ENCODE data around the gene LDLRAD3.

The LDLRAD3 gene

DNA sequence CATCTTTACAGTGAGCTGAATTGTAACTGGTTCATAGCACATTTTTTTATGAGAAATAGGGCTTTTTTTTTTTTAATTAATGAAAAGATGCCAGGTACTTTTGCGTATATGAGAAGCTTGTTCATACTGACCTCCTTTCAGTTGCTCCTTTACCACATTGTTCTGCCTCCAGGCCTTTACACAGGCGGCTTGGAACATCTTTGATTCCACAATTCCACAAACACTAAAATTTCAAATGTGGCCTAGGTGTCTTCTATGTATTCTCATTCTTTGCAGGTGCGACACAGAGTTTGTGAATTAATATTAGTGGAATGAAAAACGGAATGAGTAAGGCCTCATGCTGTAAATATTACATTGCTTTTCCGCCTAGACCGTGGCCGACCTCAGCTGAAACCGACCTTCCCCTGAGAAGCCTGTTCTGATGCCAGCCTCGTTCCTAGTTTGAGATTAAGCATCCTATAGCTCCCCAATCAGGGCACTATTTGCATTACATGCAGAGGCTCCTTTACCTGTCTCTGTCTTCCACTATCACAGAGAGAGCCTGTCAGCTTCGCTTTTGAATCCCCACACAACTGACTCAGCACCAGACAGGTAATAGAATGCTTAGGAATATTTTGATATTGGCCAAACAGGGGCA, 125.8 kb downstream of the LDLRAD3 start:
- TF ChIP-seq CTCF (IDR thresholded peaks at IDR 0.05) (no peak), ZFX (IDR thresholded peaks at IDR 0.05; ENCODE audit: borderline replicate concordance) (no peak)
- H3K27ac ChIP-seq, result no peak overlapping the region

DNA sequence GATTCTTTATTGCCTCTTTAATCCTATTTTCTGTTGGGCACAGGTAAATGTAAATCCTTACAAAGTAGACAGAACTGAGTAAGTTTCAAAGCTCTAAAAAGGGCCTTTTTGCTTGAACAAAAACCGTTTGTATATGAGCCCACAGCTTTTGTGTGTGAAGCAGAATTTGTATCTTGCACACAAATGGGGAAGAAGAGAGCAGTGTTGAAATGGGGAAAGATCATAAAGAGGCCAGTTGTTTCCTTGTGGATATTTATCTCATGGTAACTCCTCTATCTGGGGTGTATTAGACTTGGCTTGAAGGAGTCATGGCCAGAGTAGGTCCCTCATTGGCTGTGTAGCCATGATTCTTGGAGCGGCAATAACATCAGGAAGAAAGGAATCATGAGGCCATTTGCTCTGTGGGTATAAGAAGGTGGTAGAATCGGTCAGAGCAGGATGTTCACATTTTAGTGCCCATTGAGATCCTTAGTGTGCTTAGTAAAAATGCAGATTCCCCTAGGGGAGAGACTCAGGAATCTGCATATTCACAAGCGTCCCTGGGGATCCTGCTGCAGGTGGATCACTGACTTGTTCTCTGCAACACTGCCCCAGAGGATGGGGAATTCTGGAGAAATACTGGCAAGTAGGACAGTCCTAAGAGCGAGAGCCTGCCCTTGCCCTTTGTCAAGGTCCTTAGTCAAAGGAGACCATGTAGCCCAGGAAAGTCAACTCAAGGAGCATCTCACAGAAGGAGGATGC, 126.5 kb downstream of the LDLRAD3 start:
- H3K27ac ChIP-seq, result no peak overlapping the region
- no peak for TF ChIP-seq ZFX (IDR thresholded peaks at IDR 0.05; ENCODE audit: borderline replicate concordance)
- no peak for TF ChIP-seq CTCF (IDR thresholded peaks at IDR 0.05)

- TF ChIP-seq CTCF (IDR thresholded peaks at IDR 0.05) (no peak), ZFX (IDR thresholded peaks at IDR 0.05; ENCODE audit: borderline replicate concordance) (no peak)
- no peak overlapping the region for H3K27ac ChIP-seq
Observed at GRCh38 chr11:36070954-36071330, 127.1 kb downstream of the LDLRAD3 start.

- H3K27ac ChIP-seq, result no peak overlapping the region
- TF ChIP-seq ZFX (IDR thresholded peaks at IDR 0.05; ENCODE audit: borderline replicate concordance) (no peak), CTCF (IDR thresholded peaks at IDR 0.05) (no peak)
Observed at GRCh38 chr11:36071917-36072500, 128.1 kb downstream of the LDLRAD3 start.

DNA sequence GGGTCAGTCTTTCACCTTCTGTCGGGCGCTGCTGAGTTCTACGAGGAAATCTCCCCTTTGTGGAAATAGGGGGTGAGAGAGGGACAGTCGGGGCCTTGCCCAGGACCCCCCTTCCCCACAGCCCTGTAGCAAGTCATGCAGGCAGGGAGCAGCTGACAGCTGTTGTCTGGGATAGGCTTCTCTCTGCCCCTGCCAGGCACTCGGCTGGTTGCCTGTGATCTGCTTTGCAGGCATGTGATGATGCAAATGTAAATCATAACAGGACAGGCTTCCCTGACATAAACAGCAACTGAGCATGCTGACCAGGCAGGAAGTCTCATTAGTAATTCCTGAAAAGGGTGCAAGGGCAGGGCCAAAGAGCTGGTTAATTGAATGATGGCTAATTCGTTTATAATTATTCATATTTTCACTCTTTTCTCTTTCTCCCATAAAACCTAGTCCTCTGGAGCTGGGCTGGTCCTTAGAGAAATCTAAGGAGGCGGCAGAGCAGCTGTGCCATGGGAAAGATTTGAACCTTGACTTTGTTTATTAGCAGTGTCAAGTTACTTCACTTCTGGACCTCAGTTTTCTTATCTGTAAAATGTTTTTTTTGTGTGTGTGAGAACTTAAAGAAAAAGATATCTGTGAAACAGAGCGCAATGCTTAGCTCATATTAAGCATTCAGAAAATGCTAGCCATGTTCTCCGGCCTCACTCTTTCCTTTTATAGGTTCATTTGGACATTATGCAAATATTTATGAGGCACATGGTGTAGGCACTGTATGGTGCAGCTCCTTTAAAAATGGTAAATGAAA, 129.7 kb downstream of the LDLRAD3 start:
- H3K27ac ChIP-seq, result no peak overlapping the region
- TF ChIP-seq ZFX (IDR thresholded peaks at IDR 0.05; ENCODE audit: borderline replicate concordance) (no peak), CTCF (IDR thresholded peaks at IDR 0.05) (no peak)

- no peak overlapping the region for H3K27ac ChIP-seq
Observed at GRCh38 chr11:36074941-36075431, 131.1 kb downstream of the LDLRAD3 start.

More at GRCh38 chr11:36074941-36075431, 131.1 kb downstream of the LDLRAD3 start:
- TF ChIP-seq CTCF (IDR thresholded peaks at IDR 0.05) (no peak), ZFX (IDR thresholded peaks at IDR 0.05; ENCODE audit: borderline replicate concordance) (no peak)

Measured in 22Rv1 (cell line).